SK-N-SH (cell line): ENCODE measurements around the gene TEAD1. TPM values are rescaled to one million over a fixed set of nuclear protein-coding genes. Genes with fewer than 3 reads are reported as not detected.

Source experiments
- CTCF ChIA-PET: fragments of 300-600, 350-600 bp; formaldehyde crosslinking; extraction: SDS; loops from one replicate; lab custom pipeline; 2021; lab: Yijun Ruan, JAX
- POLR2A ChIA-PET: fragments of 350-600 bp; sonication (Branson Sonifier 250); formaldehyde crosslinking; extraction: SDS; loops from one replicate; lab custom pipeline; 2020; ENCODE audit warnings: antibody characterized with exemption, inconsistent platforms; lab: Yijun Ruan, JAX
- DNase-seq: peaks from one replicate; pipeline ENCODE4 v3.0.0; 2012
- H2AFZ ChIP-seq: fragments of 200-600 bp; sonication (generic); 2 replicates; pipeline ENCODE4 v1.8.1; 2016; ENCODE audit warnings: antibody characterized with exemption, mild to moderate bottlenecking, low read depth
- H3F3A ChIP-seq: fragments of 200-600 bp; sonication (generic); replicated peaks from 2 replicates; pipeline ENCODE3; 2016; ENCODE audit warnings: antibody characterized with exemption, mild to moderate bottlenecking; ENCODE audit not compliant: insufficient read depth
- H3K27ac ChIP-seq, 2 experiments: fragments of 200-500 bp in 1 of 2; fragments of 200-600 bp in 1 of 2; sonication (Bioruptor generic) in 1 of 2; sonication (generic), shearing (Covaris generic) in 1 of 2; 2 replicates each; pipeline versions ENCODE4 v1.5.1 to v1.6.1; 2014 to 2016; ENCODE audit warnings: low read depth in 2 of 2, inconsistent platforms in 1 of 2, low read length in 1 of 2, mild to moderate bottlenecking in 1 of 2, mixed read lengths in 1 of 2
- H3K27me3 ChIP-seq: fragments of 200-600 bp; sonication (generic), shearing (Covaris generic); 2 replicates; pipeline ENCODE4 v1.6.1; 2016; ENCODE audit warnings: mixed run types; ENCODE audit not compliant: insufficient read depth
- H3K36me3 ChIP-seq, 2 experiments: fragments of 200-500 bp in 1 of 2; fragments of 200-600 bp in 1 of 2; sonication (Bioruptor generic) in 1 of 2; sonication (generic) in 1 of 2; replicated peaks in 1 of 2; 2 replicates each; pipeline versions ENCODE3 to v1.5.1; 2014 to 2016; ENCODE audit warnings: low read length in 1 of 2, mild to moderate bottlenecking in 1 of 2; ENCODE audit not compliant: insufficient read depth in 2 of 2, control insufficient read depth in 1 of 2
- H3K4me1 ChIP-seq, 2 experiments: fragments of 200-500 bp in 1 of 2; fragments of 200-600 bp in 1 of 2; sonication (Bioruptor generic) in 1 of 2; sonication (generic), shearing (Covaris generic) in 1 of 2; 2 replicates each; pipeline versions ENCODE4 v1.5.1 to v1.6.1; 2014 to 2016; ENCODE audit warnings: low read depth in 1 of 2, low read length in 1 of 2, mixed run types in 1 of 2; ENCODE audit not compliant: insufficient read depth in 2 of 2, control insufficient read depth in 1 of 2
- H3K4me2 ChIP-seq: fragments of 200-600 bp; sonication (generic), shearing (Covaris generic); 2 replicates; pipeline ENCODE4 v1.6.1; 2017; ENCODE audit warnings: mixed run types
- H3K4me3 ChIP-seq, 2 experiments: fragments of 200-500 bp in 1 of 2; fragments of 200-600 bp in 1 of 2; sonication (Bioruptor generic) in 1 of 2; sonication (generic), shearing (Covaris generic) in 1 of 2; 2 replicates each; pipeline versions ENCODE4 v1.5.1 to v1.8.1; 2014 to 2016; ENCODE audit warnings: low read depth in 2 of 2, inconsistent platforms in 1 of 2, low read length in 1 of 2, mild to moderate bottlenecking in 1 of 2, mixed read lengths in 1 of 2, moderate library complexity in 1 of 2
- H3K79me2 ChIP-seq: fragments of 200-600 bp; sonication (generic); 2 replicates; pipeline ENCODE4 v1.8.1; 2017; ENCODE audit warnings: mild to moderate bottlenecking; ENCODE audit not compliant: insufficient read depth
- H3K9ac ChIP-seq: fragments of 200-600 bp; sonication (generic); 2 replicates; pipeline ENCODE4 v1.6.1; 2017; ENCODE audit warnings: mixed run types
- H3K9me2 ChIP-seq: fragments of 200-600 bp; sonication (generic); 2 replicates; pipeline ENCODE4 v1.6.1; 2017; ENCODE audit warnings: mixed run types
- H3K9me3 ChIP-seq: fragments of 200-600 bp; sonication (generic); 2 replicates; pipeline ENCODE4 v1.6.1; 2017; ENCODE audit warnings: mixed run types, mild to moderate bottlenecking, moderate library complexity
- H4K20me1 ChIP-seq: fragments of 200-600 bp; sonication (generic); 2 replicates; pipeline ENCODE4 v1.6.1; 2017; ENCODE audit warnings: mild to moderate bottlenecking, mixed run types; ENCODE audit not compliant: insufficient read depth
- CHD2 ChIP-seq: fragments of 150-350 bp; IDR thresholded peaks from 2 replicates; pipeline ENCODE4 v1.6.1; 2018; ENCODE audit warnings: low read length; ENCODE audit not compliant: partially characterized antibody
- CTCF ChIP-seq: fragments of 200-600 bp; sonication (generic); IDR thresholded peaks from 2 replicates; pipeline ENCODE4 v1.6.1; 2017; ENCODE audit warnings: antibody characterized with exemption, mild to moderate bottlenecking, moderate library complexity
- ELF1 ChIP-seq: IDR thresholded peaks from 2 replicates; pipeline ENCODE4 v1.4.0; 2012
- EP300 ChIP-seq, 2 experiments: IDR thresholded peaks; 2 replicates each; pipeline versions ENCODE4 v1.4.0 to v1.6.1; 2012; ENCODE audit warnings: borderline replicate concordance in 1 of 2, low read depth in 1 of 2, low read length in 1 of 2
- FOSL2 ChIP-seq: IDR thresholded peaks from 2 replicates; pipeline ENCODE4 v1.4.0; 2012; ENCODE audit warnings: low read depth, mild to moderate bottlenecking, moderate library complexity, borderline replicate concordance
- FOXJ3 ChIP-seq: sonication (generic); formaldehyde crosslinking; IDR thresholded peaks from 2 replicates; pipeline ENCODE4 v1.5.1; 2020; ENCODE audit warnings: mild to moderate bottlenecking, missing genetic modification reagents
- GATA2 ChIP-seq: sonication (generic); formaldehyde crosslinking; IDR thresholded peaks from 2 replicates; pipeline ENCODE4 v1.5.0; 2020; ENCODE audit warnings: mild to moderate bottlenecking, missing genetic modification reagents
- IRF3 ChIP-seq: fragments of 150-350 bp; IDR thresholded peaks from 2 replicates; pipeline ENCODE4 v1.6.1; 2016; ENCODE audit warnings: mild to moderate bottlenecking, low read depth, low read length
- JUND ChIP-seq: IDR thresholded peaks from 2 replicates; pipeline ENCODE4 v1.4.0; 2012
- MAX ChIP-seq: IDR thresholded peaks from 2 replicates; pipeline ENCODE4 v1.4.0; 2012; ENCODE audit warnings: low read depth
- MEF2A ChIP-seq: IDR thresholded peaks from 2 replicates; pipeline ENCODE4 v1.4.0; 2012; ENCODE audit warnings: low read depth, borderline replicate concordance
- NFIC ChIP-seq: IDR thresholded peaks from 2 replicates; pipeline ENCODE4 v1.4.0; 2012; ENCODE audit warnings: borderline replicate concordance
- NRF1 ChIP-seq: IDR thresholded peaks from 2 replicates; pipeline ENCODE4 v1.6.1; 2012; ENCODE audit warnings: low read depth, mild to moderate bottlenecking, low read length
- PBX3 ChIP-seq: IDR thresholded peaks from 2 replicates; pipeline ENCODE4; 2012
- POLR2AphosphoS5 ChIP-seq: IDR thresholded peaks from 2 replicates; pipeline ENCODE4 v1.6.1; 2012; ENCODE audit warnings: low read depth, low read length
- RAD21 ChIP-seq: IDR thresholded peaks from 2 replicates; pipeline ENCODE4 v1.6.1; 2012; ENCODE audit warnings: mild to moderate bottlenecking, low read length
- RCOR1 ChIP-seq: fragments of 150-350 bp; IDR thresholded peaks from 2 replicates; pipeline ENCODE4 v1.6.1; 2017; ENCODE audit warnings: antibody characterized with exemption, low read length
- REST ChIP-seq: IDR thresholded peaks from 2 replicates; pipeline ENCODE4 v1.6.1; 2012; ENCODE audit warnings: mild to moderate bottlenecking, low read depth, low read length, moderate library complexity
- RFX5 ChIP-seq: IDR thresholded peaks from 2 replicates; pipeline ENCODE4 v1.6.1; 2012; ENCODE audit warnings: mild to moderate bottlenecking, improper control_type of control experiment, low read length
- RXRA ChIP-seq: IDR thresholded peaks from 2 replicates; pipeline ENCODE4 v1.4.0; 2012; ENCODE audit warnings: low read depth, mild to moderate bottlenecking, borderline replicate concordance
- SIN3A ChIP-seq: IDR thresholded peaks from 2 replicates; pipeline ENCODE4 v1.6.1; 2012; ENCODE audit warnings: low read depth, mild to moderate bottlenecking, low read length, moderate library complexity, borderline replicate concordance
- SMC3 ChIP-seq: IDR thresholded peaks from 2 replicates; pipeline ENCODE4 v1.6.1; 2012; ENCODE audit warnings: low read depth, low read length, improper control_type of control experiment
- TCF12 ChIP-seq: IDR thresholded peaks from 2 replicates; pipeline ENCODE4 v1.4.0; 2012
- TEAD4 ChIP-seq: IDR thresholded peaks from 2 replicates; pipeline ENCODE4 v1.4.0; 2012; ENCODE audit warnings: mild to moderate bottlenecking, borderline replicate concordance; ENCODE audit not compliant: insufficient read depth
- ZBTB33 ChIP-seq: IDR thresholded peaks from 2 replicates; pipeline ENCODE4 v1.4.0; 2012; ENCODE audit warnings: low read depth, borderline replicate concordance
- WGBS: methylation state at CpG from one replicate; pipeline ENCODE4 v1.1.6; 2017; ENCODE audit warnings: low lambda C conversion rate; 5-methylcytosine and 5-hydroxymethylcytosine counted together
- polyA plus RNA-seq, 3 experiments: library from polyadenylated mRNA; depleted of rRNA; stranded (reverse); fragments of >200 nt; gene quantifications; 2 replicates each; pipeline ENCODE4 v1.2.3, GENCODE V29; 2012

The TEAD1 gene
- polyA plus RNA-seq, 1 of the 3 experiments (the other 2 are of a cell fraction): 31.2 TPM

- Histone ChIP-seq H3K79me2 (peaks cover 100% of the 10 kb centered on the region), H3F3A (peaks cover 34% of the 10 kb centered on the region), H3K27me3 (no peaks in the 10 kb centered on the region), H4K20me1 (peaks cover 25% of the 10 kb centered on the region), H3K4me1 (peaks cover 46 to 61% of the 10 kb centered on the region in 2 experiments), H2AFZ (no peak overlapping the region), H3K9me3 (no peaks in the 10 kb centered on the region), H3K36me3 (peaks cover 5 to 18% of the 10 kb centered on the region in 2 experiments), H3K4me3 (no peak overlapping the region), H3K9me2 (no peaks in the 10 kb centered on the region), H3K27ac (peak overlapping the region; percentile 62 to 90), H3K4me2 (peak overlapping the region; percentile 62; the same call in 1 of the 2 replicates), H3K9ac (peak overlapping the region; percentile 23; the same call in 1 of the 2 replicates)
- CTCF ChIA-PET: interaction anchor here (0.9 to 1.4 kb wide), 3 partner anchors 9 to 481 kb away, joined by 3 read pairs; no protein-coding TSS in a partner anchor
- 16% methylated on average over 3 of the region's 3 CpGs for WGBS
- POLR2A ChIA-PET: no interaction called here
- DNase-seq: no peak
- TF ChIP-seq REST: no peak
- no peak for TF ChIP-seq MEF2A
- no peak for TF ChIP-seq RXRA
- TF ChIP-seq TEAD4: peak; percentile 94
- TF ChIP-seq CHD2: no peak
- no peak for TF ChIP-seq RCOR1
- TF ChIP-seq SMC3: no peak
- TF ChIP-seq MAX: peak; percentile 46; the same call in 1 of the 2 replicates
- no peak for TF ChIP-seq NRF1
- TF ChIP-seq NFIC: peak; percentile 53
- TF ChIP-seq PBX3: peak; percentile 46; the same call in 1 of the 2 replicates
- no peak for TF ChIP-seq RFX5
- no peak for TF ChIP-seq SIN3A
- no peak for TF ChIP-seq IRF3
- peak; percentile 88 for TF ChIP-seq FOSL2
- no peak for TF ChIP-seq GATA2 (CRISPR knock-in tag)
- peak; percentile 23; the same call in 1 of the 2 replicates for TF ChIP-seq POLR2AphosphoS5
- peak; percentile 79 for TF ChIP-seq JUND
- no peak for TF ChIP-seq RAD21
- no peak for TF ChIP-seq ELF1
- TF ChIP-seq CTCF: no peak
- TF ChIP-seq FOXJ3 (CRISPR knock-in tag): no peak
- peak; percentile 62 for TF ChIP-seq TCF12
- no peak for TF ChIP-seq ZBTB33
- TF ChIP-seq EP300 (IDR thresholded peaks at IDR 0.05; ENCODE audit: borderline replicate concordance in 1 of 2, low read depth in 1 of 2, low read length in 1 of 2): peak in 1 of 2 experiments; percentile 69; a peak in 2 of 4 replicates
These were observed 95.7 kb downstream of the TEAD1 start for GRCh38 chr11:12769834-12770345.
